Stimulated activated CD4-positive, alpha-beta T cell treated with anti-CD3 and anti-CD28 coated beads, Interleukin-2, amount 100 ng/mL, for 4 hours (primary cell): ENCODE results near the gene PAIP1.
"Not testable (repeated sequence)": the region's sequence is repeated elsewhere in the genome, so short reads cannot be mapped to it uniquely, and the experiment has no call there.

ENCODE experiments used
- DNase-seq: peaks from one replicate; pipeline ENCODE4 v3.0.0-alpha.2; 2020; ENCODE audit warnings: low read depth

The PAIP1 gene

DNA sequence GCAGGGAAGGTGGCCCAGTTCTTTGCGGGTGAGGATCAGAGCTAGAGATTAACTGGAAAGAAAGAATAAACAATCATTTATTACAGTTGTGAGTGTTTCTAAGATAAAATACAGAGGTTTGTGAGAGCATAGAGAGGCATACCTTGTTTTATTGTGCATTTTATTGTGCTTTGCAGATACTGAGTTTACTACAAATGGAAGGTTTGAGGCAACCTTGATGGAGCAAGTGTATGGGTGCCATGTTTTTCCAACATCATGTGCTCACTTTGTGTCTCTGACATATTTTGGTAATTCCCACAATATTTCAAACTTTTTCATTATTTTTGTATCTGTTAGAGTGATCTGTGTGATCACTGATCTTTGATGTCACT lies 41.2 kb downstream of the PAIP1 start:
- no peak for DNase-seq

GRCh38 chr5:43514816-43515677 lies 41.8 kb downstream of the PAIP1 start, which contains the start of gene C5orf34:
Gene C5orf34 (minus strand): TSS chr5:43515148. CDS start chr5:43509339, 5,809 bp downstream.
- peak; percentile 92 for DNase-seq

GRCh38 chr5:43514471-43514815 lies 42.4 kb downstream of the PAIP1 start:
- DNase-seq: no peak

- DNase-seq: no peak
Observed at GRCh38 chr5:43514025-43514424, 42.9 kb downstream of the PAIP1 start.

DNA sequence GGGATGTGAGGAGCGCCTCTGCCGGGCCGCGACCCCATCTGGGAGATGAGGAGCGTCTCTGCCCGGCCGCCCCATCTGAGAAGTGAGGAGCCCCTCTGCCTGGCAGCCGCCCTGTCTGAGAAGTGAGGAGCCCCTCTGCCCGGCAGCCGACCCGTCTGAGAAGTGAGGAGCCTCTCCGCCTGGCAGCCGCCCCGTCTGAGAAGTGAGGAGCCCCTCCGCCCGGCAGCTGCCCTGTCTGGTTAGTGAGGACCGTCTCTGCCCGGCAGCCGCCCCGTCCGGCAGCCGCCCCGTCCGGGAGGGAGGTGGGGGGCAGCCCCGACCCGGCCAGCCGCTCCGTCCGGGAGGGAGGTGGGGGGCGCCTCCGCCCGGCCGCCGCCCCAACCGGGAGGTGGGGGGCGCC lies 45.8 kb downstream of the PAIP1 start:
- not testable (repeated sequence) for DNase-seq

GRCh38 chr5:43498581-43498980 lies 58.3 kb downstream of the PAIP1 start:
- no peak for DNase-seq

- no peak for DNase-seq
Observed at GRCh38 chr5:43497311-43498104, 59.4 kb downstream of the PAIP1 start.

GRCh38 chr5:43491326-43491725 lies 65.6 kb downstream of the PAIP1 start:
- DNase-seq: no peak

DNA sequence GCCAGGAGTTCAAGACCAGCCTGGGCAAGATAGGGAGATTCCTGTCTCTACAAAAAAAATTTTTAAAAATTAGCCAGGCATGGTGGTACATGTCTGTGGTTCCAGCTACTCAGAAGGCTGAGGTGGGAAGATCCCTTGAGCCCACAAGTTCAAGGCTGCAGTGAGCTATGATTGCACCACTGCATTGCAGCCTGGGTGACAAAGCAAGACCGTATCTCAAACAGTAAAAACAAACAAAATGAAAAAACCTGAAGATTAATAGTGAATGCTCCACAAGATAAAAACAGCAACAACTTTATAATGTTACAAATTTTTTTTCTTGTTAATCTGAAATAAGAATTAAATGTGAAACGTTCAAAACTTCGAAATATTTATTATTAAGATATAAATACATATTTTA lies 70.5 kb downstream of the PAIP1 start:
- no peak for DNase-seq

DNA sequence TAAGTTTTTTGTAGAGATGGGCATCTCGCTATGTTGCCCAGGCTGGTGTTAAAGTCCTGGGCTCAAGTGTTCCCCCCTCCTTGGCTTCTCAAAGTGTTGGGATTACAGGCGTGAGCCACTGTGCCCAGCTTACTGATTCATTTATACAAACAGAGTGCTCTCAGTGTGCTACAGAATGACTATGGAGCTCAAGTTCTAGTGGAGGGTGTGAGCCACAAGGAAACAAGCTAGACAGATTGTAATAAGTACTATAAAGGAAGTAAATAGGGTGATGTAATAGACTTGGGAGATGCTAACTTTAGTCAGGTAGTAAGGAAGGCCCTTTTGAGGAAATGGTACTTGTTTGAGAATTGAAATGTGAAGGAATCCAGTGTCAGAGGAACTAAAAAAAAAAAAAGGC lies 71.5 kb downstream of the PAIP1 start:
- DNase-seq: no peak

DNA sequence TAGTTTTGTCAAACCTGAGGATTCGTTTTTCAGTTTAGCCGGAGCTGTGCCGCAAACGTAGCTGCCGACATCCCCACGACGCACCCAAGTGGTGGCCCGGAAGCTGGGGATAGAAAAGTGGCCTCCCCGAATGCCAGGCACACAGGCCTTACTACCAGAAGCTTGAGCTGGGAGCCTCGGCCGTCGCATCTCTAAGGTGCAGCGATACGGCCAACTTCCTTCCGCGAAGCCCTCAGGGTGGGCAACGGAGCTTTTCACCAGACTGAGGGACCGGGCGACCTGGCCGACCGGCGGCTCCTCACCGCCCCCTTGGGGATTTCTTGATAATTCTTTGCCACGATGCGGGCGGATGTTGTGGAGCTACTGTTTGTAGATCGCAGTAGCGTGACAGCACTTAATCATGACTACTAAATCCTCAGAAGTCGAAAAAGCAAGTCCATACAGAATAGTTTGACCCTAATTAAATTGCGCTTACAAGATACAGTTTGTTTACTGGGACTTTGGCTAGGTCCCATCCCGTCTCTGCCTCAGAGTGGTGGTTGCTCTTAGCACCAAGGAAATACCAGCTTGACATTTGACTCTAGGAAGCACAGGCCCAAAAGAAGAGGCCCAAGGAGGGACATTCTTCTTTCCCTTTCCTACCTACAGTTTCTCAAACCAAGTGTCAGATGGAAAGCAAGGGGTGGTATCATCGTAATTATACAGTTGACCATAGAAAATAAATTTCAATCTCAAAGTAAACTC lies 72.6 kb downstream of the PAIP1 start:
- peak; percentile 79 for DNase-seq

DNA sequence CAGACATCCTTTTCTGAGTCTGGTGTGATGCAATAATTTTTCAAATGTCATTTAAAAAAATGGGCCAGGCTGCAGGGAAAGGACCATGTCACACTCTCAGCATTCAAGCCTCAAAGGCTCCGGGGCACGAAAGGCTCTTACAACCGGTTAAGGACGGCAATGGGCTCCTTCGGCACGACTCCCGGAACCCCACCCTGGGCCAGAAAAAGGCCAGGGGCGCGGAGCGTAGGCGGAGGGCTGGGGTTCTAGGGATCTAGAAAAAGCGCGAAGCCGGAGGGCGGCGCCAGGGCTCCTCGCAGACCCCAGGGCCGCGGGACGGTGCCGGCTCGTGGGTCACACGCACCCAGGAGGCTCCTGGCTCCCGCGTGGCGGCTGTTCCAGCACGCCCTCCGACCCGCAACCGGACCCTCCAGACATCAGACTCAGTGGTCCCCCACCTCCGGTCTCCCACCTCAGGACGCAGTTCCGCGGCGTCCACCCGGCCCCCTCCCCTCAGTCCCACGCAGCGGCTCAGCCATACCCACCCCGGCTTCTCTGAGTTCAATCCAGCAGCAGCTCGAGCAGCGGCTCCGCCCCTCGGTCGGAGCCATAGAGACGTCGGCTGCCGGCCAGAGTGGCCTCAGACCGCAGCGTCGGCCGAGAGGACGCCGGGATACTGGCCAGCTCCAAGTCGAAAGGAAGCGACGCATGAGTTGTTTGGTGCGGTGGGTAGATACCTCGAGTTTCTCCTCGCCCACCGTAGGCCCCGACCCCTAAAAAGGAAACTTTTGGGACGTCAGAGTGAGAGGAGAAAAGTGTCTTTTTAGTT lies 73.4 kb downstream of the PAIP1 start, which contains the start of gene TMEM267:
TSS of gene TMEM267 (minus strand) at position 568 of the 808 bp plus-strand sequence. CDS start 29,896 bp downstream, outside the sequence.
- DNase-seq: peak; percentile 81

DNA sequence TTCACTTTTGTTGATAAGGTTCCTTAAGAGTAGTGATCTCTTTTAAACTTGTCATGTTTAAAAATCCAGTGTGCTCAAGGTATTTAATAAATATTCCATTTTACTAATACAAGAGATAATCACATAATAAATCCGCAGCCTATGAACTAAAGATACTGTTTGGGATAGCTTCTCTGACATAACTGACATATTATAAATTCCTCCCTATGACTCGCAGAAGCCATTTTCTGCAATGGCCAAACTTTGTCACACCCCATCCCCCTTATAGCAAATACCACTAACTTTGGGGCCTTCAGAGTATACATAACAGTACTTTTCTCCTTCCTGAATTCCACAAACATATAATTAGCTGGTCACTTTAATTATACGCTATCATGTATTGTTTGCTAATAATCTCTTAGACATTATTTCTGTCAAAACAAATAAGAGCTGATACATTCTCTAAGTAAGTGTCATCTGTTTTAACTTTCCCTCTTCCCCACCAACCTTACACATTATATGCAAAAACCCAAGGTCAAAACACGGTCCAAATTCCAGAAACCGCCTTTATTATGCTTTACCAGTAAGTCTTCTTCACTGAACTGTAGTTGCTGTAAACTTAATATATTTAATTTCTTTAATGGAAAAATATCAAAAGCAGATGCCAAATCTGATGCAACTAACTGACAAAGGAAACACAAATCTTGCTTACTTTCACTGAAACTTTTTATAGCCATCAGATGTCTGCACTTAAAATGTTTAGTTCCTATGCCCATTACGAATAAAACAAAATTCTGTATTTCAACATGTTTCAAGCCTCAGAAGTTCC lies 74.2 kb downstream of the PAIP1 start:
- no peak for DNase-seq
